ENCODE results near the gene NFYC.

NFYC gene

DNA sequence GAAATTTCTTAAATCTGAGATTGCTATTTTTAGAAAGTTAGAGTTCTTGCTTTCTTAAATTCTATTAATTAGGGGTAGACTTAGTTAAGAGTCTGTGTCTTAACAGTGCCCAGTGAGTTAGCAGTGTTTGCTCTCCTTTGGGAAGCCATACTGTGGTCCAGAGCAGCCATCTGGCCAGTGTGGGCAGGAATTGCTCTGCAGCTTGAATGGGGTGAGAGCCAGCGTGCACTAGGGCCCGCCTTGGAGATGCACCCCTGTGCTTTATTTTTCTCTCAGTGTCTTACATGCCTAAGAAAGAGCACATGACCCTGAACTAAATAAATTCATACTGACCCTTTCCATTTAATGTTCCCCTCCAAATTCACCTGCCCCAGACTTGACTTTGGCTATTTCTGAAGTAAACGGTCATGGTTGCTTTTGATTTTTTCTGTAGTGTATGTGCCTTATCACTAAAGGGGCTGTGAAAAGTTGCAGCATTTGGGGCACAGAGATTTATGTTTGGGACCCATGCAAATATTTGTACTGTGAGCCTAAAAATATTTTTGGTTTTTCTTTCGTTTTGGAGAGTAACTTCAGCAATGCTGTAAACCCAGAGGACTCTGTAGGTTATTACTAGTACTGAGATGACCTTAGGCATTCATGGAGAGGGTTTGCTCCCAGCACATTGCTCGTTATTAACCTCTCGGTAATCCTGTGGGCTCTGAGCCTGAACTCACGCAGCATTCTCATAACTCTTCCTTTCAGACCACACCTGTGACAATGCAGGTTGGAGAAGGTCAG, 70.8 kb downstream of the NFYC start:
- no peak for DNase-seq

- DNase-seq: no peak
Measured at GRCh38 chr1:40763742-40764532, 72.4 kb downstream of the NFYC start.

GRCh38 chr1:40764981-40765380, 73.5 kb downstream of the NFYC start:
- DNase-seq: no peak

- DNase-seq: no peak
Measured at GRCh38 chr1:40766017-40766416, 74.5 kb downstream of the NFYC start.

GRCh38 chr1:40766560-40766959, 75.1 kb downstream of the NFYC start:
- no peak for DNase-seq

GRCh38 chr1:40768146-40768990, 76.9 kb downstream of the NFYC start:
- DNase-seq: no peak

DNA sequence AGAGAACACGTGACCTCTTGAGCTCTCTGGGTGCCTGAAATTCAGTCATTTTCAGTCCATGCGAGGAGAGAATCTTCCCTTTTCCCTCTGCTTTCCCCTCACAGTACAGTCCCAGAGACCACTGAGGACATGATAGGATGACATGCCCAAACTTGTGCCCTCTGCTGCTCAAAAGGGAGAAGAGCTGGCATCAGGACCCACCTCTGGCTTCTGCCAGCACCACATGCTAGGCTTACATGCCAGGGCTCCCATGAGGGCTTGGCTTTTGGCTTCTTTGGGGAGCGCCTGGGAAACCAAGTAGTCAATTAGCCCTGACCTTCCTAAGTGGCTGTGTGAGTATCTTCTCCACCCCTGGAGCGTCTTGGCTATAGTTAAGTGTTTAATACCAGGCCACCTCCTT, 78.3 kb downstream of the NFYC start:
- DNase-seq: no peak

DNA sequence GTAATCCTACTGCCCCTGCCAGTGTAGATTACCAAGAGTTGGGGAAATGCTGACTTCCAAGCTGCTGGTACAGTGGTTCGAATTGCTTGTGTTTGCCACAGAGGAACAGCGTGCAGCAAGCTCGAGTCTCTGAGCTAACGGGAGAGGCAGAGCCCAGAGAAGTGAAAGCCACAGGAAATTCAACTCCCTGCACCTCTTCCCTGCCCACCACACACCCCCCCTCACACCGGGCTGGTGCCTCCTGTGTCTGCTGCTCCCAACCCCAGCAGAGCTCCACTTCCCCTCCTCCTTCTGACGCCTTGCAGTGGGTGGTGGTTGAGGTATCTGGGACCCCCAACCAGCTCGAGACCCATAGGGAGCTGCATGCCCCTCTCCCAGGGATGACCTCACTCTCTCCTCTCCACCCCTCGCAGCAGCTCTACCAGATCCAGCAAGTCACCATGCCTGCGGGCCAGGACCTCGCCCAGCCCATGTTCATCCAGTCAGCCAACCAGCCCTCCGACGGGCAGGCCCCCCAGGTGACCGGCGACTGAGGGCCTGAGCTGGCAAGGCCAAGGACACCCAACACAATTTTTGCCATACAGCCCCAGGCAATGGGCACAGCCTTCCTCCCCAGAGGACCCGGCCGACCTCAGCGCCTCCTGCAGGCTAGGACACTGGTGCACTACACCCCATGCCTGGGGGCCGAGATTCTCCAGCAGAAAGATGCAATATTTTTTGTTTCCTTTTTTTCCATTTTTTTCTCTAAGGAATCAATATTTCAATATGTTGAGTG, 79.0 kb downstream of the NFYC start:
- no peak for DNase-seq

- no peak for DNase-seq
Measured at GRCh38 chr1:40772146-40772955, 80.8 kb downstream of the NFYC start.

DNA sequence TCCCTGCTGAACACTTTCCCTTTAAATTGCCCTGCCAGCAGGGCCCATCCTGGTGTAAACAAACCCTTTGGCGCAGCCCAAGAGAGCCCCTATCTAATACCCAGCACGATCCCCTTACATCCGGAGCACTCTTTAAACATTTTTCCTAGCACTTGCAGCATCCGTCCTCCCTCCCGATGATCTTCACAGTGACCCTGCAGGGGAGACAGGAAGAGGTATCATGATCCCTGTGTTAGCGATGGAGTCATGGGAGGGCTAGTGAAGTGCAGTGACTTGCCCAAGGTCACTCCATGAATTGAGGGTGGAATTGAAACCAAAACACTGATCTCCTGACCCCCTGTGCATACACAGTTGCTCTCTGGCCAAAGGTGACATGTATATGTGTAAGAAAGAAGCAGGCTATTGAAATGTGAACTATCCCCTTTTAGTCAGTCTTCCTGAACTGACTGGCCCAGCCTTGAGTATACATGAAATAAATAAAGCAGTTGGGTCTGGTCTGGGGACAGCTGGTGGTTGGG, 82.3 kb downstream of the NFYC start:
- no peak for DNase-seq

DNA sequence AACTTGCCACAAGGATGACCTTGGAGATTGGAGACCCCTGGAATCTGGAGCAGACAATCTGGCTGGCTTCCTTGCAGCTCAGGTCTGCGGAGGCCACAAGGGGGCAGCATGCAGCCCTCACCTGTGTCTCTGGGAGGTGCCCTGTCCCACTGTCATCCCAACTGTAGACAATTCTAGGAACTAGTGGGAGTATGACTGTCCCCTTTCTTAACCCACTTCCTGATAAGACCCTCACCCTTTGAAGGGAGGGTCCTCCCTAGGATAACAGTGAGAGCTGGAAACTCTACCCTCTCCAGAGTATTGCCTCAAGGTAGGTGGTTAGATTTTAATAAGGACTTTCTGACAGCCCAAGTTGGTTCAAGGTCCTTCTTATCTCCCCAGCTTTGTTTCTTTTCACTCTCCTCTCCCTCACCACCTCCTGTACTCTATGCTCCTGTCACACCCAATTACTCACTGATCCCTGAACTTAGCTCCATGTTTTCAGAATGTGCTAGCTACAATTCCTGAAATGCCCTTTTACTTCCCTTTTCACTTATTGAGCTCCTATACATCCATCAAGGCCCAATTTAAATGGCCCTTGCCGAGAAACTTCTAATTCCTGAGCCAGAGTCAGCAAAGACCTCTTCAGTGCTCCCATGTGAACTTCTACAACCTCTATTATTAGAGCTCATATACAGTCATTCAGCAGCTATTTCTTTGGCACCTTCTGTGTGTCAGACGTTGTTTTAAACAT, 82.9 kb downstream of the NFYC start:
- no peak for DNase-seq

GRCh38 chr1:40776236-40777072, 85.0 kb downstream of the NFYC start:
- DNase-seq: no peak

GRCh38 chr1:40777224-40777970, 85.9 kb downstream of the NFYC start:
- no peak for DNase-seq

- no peak for DNase-seq
Measured at GRCh38 chr1:40780678-40781607, 89.4 kb downstream of the NFYC start.

GRCh38 chr1:40781608-40781971, 90.1 kb downstream of the NFYC start:
- no peak for DNase-seq

- no peak for DNase-seq
Measured at GRCh38 chr1:40782371-40782956, 91.0 kb downstream of the NFYC start.

Data from NCI-H187 treated with DMSO at 0.1 percent for 48 hours (cell line).